Activated T-cell treated with anti-CD3 and anti-CD28 coated beads, Interleukin-2, amount 50 U/mL, for 72 hours (primary cell): Measurements from ENCODE around the gene DNM2. TPM values are rescaled to one million over a fixed set of nuclear protein-coding genes. Genes with fewer than 3 reads are reported as not detected.
"Not testable (repeated sequence)": the region's sequence is repeated elsewhere in the genome, so short reads cannot be mapped to it uniquely, and the experiment has no call there.

ENCODE experiments used
- ATAC-seq, 2 donors: fragments of 150-1000 bp; cut with Tn5 transposase; replicated peaks in 1 of 2; 2 replicates each; pipeline ENCODE4 v1.10.0; 2021; ENCODE audit warnings: moderate library complexity in 2 of 2, mild to moderate bottlenecking in 1 of 2
- DNase-seq, 2 donors: peaks; one replicate each; pipeline ENCODE4 v3.0.0; 2021 to 2022; ENCODE audit warnings: mixed read lengths in 1 of 2
- H3K27ac Mint-ChIP-seq: one replicate; pipeline ENCODE4 v1.8.0; 2022; ENCODE audit warnings: mild to moderate bottlenecking, moderate library complexity, mixed read lengths
- H3K27me3 Mint-ChIP-seq: one replicate; pipeline ENCODE4 v1.8.0; 2022; ENCODE audit warnings: low read depth, mixed read lengths
- H3K36me3 Mint-ChIP-seq, 2 donors: one replicate each; pipeline ENCODE4 v1.8.0; 2022; ENCODE audit warnings: mixed read lengths in 2 of 2, mild to moderate bottlenecking in 1 of 2; ENCODE audit not compliant: insufficient read depth in 2 of 2
- H3K4me1 Mint-ChIP-seq: one replicate; pipeline ENCODE4 v1.8.0; 2022; ENCODE audit warnings: low read depth, mixed read lengths
- H3K4me3 Mint-ChIP-seq, 2 donors: one replicate each; pipeline ENCODE4 v1.8.0; 2022; ENCODE audit warnings: mild to moderate bottlenecking in 2 of 2, mixed read lengths in 2 of 2, moderate library complexity in 2 of 2
- H3K9me3 Mint-ChIP-seq, 2 donors: one replicate each; pipeline ENCODE4 v1.8.0; 2022; ENCODE audit warnings: mixed read lengths in 2 of 2
- total RNA-seq, 2 donors: library from RNA; stranded (reverse); gene quantifications; one replicate each; pipeline ENCODE4 v1.2.3, GENCODE V29; 2022

The DNM2 gene
- total RNA-seq, 2 donors from 2014 or later: 241 to 266 TPM

GRCh38 chr19:10752913-10753704 lies 35.2 kb downstream of the DNM2 start:
- H3K4me1 Mint-ChIP-seq: peaks cover 94% of the 10 kb centered on the region
- no peaks in the 10 kb centered on the region for H3K36me3 Mint-ChIP-seq
- no peaks in the 10 kb centered on the region for H3K9me3 Mint-ChIP-seq
- DNase-seq: no peak
- no peaks in the 10 kb centered on the region for H3K27me3 Mint-ChIP-seq
- peak overlapping the region; percentile 61 for H3K27ac Mint-ChIP-seq
- no peak overlapping the region for H3K4me3 Mint-ChIP-seq
- ATAC-seq: no peak

- Mint-ChIP-seq H3K9me3 (no peaks in the 10 kb centered on the region), H3K27ac (peak overlapping the region; percentile 48), H3K27me3 (no peaks in the 10 kb centered on the region), H3K36me3 (peaks cover 5 to 8% of the 10 kb centered on the region in 2 donors), H3K4me1 (peaks cover 93% of the 10 kb centered on the region), H3K4me3 (peak overlapping the region; percentile 30 to 57)
- ATAC-seq (no peak), DNase-seq (no peak)
Observed at GRCh38 chr19:10756371-10756770, 38.5 kb downstream of the DNM2 start.

- DNase-seq (no peak), ATAC-seq (no peak)
- Mint-ChIP-seq H3K4me3 (peak overlapping the region; percentile 30 to 57), H3K27ac (peak overlapping the region; percentile 48), H3K36me3 (peaks cover 9 to 11% of the 10 kb centered on the region in 2 donors), H3K9me3 (no peaks in the 10 kb centered on the region), H3K4me1 (peaks cover 93% of the 10 kb centered on the region), H3K27me3 (no peaks in the 10 kb centered on the region)
Observed at GRCh38 chr19:10756791-10757190, 38.9 kb downstream of the DNM2 start.

GRCh38 chr19:10758050-10758449 lies 40.2 kb downstream of the DNM2 start:
- not testable (repeated sequence) for H3K9me3 Mint-ChIP-seq, H3K27ac Mint-ChIP-seq, DNase-seq, H3K4me3 Mint-ChIP-seq, ATAC-seq, H3K27me3 Mint-ChIP-seq
- peaks cover 9 to 17% of the 10 kb centered on the region in 2 donors for H3K36me3 Mint-ChIP-seq
- peaks cover 93% of the 10 kb centered on the region for H3K4me1 Mint-ChIP-seq

- ATAC-seq (no peak), DNase-seq (no peak)
- peak overlapping the region; percentile 74 to 78 for H3K4me3 Mint-ChIP-seq
- no peaks in the 10 kb centered on the region for H3K27me3 Mint-ChIP-seq
- peak overlapping the region; percentile 73 for H3K27ac Mint-ChIP-seq
- H3K4me1 Mint-ChIP-seq: peaks cover 90% of the 10 kb centered on the region
- peaks cover 9 to 17% of the 10 kb centered on the region in 2 donors for H3K36me3 Mint-ChIP-seq
- no peaks in the 10 kb centered on the region for H3K9me3 Mint-ChIP-seq
Observed at GRCh38 chr19:10758978-10759377, 41.1 kb downstream of the DNM2 start.

- H3K4me1 Mint-ChIP-seq: peaks cover 76% of the 10 kb centered on the region
- H3K27ac Mint-ChIP-seq: peak overlapping the region; percentile 73
- H3K36me3 Mint-ChIP-seq: peaks cover 9 to 17% of the 10 kb centered on the region in 2 donors
- peak overlapping the region; percentile 74 to 78 for H3K4me3 Mint-ChIP-seq
- H3K27me3 Mint-ChIP-seq: no peaks in the 10 kb centered on the region
- DNase-seq (peak; percentile 34 to 36), ATAC-seq (peak; percentile 28 to 40)
- no peaks in the 10 kb centered on the region for H3K9me3 Mint-ChIP-seq
Observed at GRCh38 chr19:10760273-10760944, 42.5 kb downstream of the DNM2 start.

- Mint-ChIP-seq H3K4me3 (peak overlapping the region; percentile 36 to 62), H3K9me3 (no peaks in the 10 kb centered on the region), H3K36me3 (peaks cover 9 to 17% of the 10 kb centered on the region in 2 donors), H3K4me1 (peaks cover 64% of the 10 kb centered on the region), H3K27ac (peak overlapping the region; percentile 90), H3K27me3 (no peaks in the 10 kb centered on the region)
- ATAC-seq: no peak
- DNase-seq: no peak
Observed at GRCh38 chr19:10761443-10762250, 43.8 kb downstream of the DNM2 start.

GRCh38 chr19:10762656-10763055 lies 44.8 kb downstream of the DNM2 start:
- Mint-ChIP-seq H3K4me1 (peaks cover 54% of the 10 kb centered on the region), H3K36me3 (peaks cover 9 to 18% of the 10 kb centered on the region in 2 donors), H3K27ac (peak overlapping the region; percentile 90), H3K27me3 (no peaks in the 10 kb centered on the region), H3K4me3 (peak overlapping the region in 1 of 2 donors; percentile 43), H3K9me3 (no peaks in the 10 kb centered on the region)
- no peak for DNase-seq
- no peak for ATAC-seq

GRCh38 chr19:10763411-10763810 lies 45.5 kb downstream of the DNM2 start:
- peak overlapping the region; percentile 90 for H3K27ac Mint-ChIP-seq

GRCh38 chr19:10763828-10764339 lies 46.0 kb downstream of the DNM2 start:
- ATAC-seq (no peak), DNase-seq (no peak)
- H3K27me3 Mint-ChIP-seq: no peaks in the 10 kb centered on the region
- no peaks in the 10 kb centered on the region for H3K9me3 Mint-ChIP-seq
- H3K36me3 Mint-ChIP-seq: peaks cover 9 to 18% of the 10 kb centered on the region in 2 donors
- H3K4me3 Mint-ChIP-seq: no peak overlapping the region
- H3K4me1 Mint-ChIP-seq: peaks cover 48% of the 10 kb centered on the region
- H3K27ac Mint-ChIP-seq: peak overlapping the region; percentile 86

More at GRCh38 chr19:10763411-10763810, 45.5 kb downstream of the DNM2 start:
- no peaks in the 10 kb centered on the region for H3K27me3 Mint-ChIP-seq
- H3K9me3 Mint-ChIP-seq: no peaks in the 10 kb centered on the region
- H3K4me3 Mint-ChIP-seq: no peak overlapping the region
- DNase-seq: no peak
- peaks cover 53% of the 10 kb centered on the region for H3K4me1 Mint-ChIP-seq
- peaks cover 9 to 18% of the 10 kb centered on the region in 2 donors for H3K36me3 Mint-ChIP-seq
- ATAC-seq: no peak

- DNase-seq: no peak
- Mint-ChIP-seq H3K27ac (peak overlapping the region; percentile 86), H3K9me3 (no peaks in the 10 kb centered on the region), H3K4me1 (peaks cover 43% of the 10 kb centered on the region), H3K36me3 (peaks cover 7 to 18% of the 10 kb centered on the region in 2 donors), H3K27me3 (no peaks in the 10 kb centered on the region), H3K4me3 (no peak overlapping the region)
- ATAC-seq: no peak
Observed at GRCh38 chr19:10764340-10764894, 46.5 kb downstream of the DNM2 start.

- Mint-ChIP-seq H3K9me3 (no peaks in the 10 kb centered on the region), H3K4me1 (peaks cover 31% of the 10 kb centered on the region), H3K36me3 (peaks cover 3 to 13% of the 10 kb centered on the region in 2 donors), H3K27me3 (no peaks in the 10 kb centered on the region), H3K4me3 (no peak overlapping the region), H3K27ac (no peak overlapping the region)
- ATAC-seq (no peak), DNase-seq (no peak)
Observed at GRCh38 chr19:10766049-10766623, 48.3 kb downstream of the DNM2 start.
